Activated CD8-positive, alpha-beta memory T cell treated with anti-CD3 and anti-CD28 coated beads, Interleukin-2, amount 50 U/mL, for 24 hours (primary cell): ENCODE data around the gene AGBL1.

Experiments
- DNase-seq: peaks from one replicate; pipeline ENCODE4 v3.0.0-alpha.2; 2020; ENCODE audit errors: extremely low read depth

Gene AGBL1

DNA sequence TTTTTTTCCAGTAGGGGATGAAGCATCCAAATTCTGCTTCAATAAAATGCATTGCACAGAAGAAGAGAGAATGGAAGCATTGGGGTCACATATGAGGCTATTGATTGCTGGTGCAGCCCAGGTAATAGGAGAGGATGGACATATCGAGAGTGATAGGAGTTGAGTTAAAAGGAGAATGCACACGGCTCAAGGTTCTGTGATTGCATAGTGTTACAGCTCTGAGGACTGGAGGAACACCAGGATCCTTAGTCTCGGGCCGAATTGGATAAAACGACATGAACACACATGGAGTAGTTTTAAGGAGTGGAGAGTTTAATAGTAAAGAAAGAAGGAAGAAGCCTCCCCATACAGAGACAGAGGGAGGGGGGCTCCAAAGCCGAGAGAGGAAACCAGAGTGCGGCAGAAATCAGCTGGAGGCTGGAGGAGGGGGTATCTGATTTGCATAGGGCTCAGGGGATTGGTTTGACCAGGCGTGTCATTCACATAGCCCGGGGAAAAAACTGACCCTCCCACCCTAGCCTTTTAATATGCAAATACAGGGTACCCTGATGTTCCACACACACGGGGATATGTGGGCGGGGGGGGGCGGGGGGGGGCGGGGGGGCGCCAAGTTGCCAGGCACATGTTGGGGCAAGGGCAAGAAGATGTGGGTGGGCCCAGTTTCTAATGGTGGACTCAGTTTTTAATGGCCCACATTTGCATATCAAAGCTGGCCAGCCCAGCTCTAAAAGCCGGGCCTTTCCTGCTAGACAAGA lies 156.9 kb downstream of the AGBL1 start:
- no peak for DNase-seq

DNA sequence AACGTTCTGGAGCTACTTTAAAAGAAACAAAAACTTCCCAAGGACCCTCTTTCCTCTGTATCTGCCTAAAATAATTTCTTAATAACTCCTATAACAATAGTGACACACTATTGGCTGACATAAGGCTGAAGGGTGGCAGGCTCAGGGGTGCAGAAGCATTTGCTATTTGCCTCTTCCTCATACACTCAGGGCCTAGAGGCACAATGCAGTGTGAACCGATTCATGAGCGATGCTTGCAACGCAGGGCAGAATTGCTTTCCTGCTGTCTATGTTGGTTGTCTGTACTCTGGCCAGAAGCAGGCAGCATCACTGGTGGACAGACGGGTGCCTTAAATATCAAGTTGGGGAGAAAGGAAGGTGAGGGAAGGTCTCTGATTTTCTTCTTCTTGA lies 157.4 kb downstream of the AGBL1 start:
- DNase-seq = no peak

GRCh38 chr15:86247249-86247955 lies 167.7 kb downstream of the AGBL1 start:
- no peak for DNase-seq

DNA sequence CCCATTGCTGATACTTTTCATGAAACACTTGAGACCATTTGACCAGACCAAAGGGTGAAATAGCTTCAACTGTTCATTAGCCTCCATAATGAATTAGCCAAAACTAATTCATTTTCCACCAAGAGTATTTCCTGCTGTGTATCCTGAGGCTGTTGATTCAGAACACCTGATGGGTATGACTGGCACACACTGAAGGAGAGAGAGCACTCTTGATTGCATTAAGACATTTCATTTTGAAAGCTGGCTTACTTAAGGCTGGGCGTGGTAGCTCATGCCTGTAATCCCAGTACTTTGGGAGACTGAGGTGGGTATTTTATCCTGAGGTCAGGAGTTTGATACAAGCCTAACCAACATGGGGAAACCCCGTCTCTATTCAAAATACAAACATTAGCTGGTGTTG lies 175.6 kb downstream of the AGBL1 start:
- no peak for DNase-seq

- DNase-seq = no peak
Measured at GRCh38 chr15:86256628-86257027, 177.0 kb downstream of the AGBL1 start.

DNA sequence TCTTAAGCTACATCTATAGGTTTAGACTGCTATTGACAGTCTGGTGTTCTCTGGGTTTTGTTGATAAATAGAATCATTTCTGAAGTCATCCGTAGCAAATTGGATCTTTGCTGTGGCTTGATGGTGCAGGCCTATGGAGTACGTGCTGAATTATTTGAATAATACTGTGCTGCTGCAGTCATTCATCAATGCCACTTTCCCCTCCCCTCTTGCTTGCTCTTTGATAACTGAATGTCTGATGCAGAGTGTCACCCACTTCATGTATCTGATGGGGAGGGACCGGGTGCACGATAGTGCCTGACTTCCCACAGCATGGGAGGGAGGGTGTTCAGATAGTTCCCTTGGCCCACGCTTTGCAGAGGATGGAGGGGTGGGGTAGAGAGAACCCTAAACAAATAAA lies 179.9 kb downstream of the AGBL1 start:
- no peak for DNase-seq

DNA sequence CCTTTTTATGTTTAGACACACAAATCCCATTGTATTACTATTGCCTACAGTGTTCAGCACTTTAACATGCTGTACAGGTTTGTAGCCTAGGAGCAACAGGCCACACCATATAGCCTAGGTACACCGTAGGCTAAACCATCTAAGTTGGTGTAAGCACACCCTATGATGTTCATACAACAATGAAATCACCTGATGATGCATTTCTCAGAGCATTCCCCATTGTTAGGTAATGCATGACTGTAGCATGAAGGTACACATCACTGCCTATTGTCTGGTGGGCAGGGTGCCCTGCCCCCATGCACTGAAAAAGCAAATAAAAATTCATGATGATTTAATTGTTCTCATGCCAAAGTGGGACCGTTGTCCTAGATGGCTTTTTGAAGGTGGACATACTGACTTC lies 183.6 kb downstream of the AGBL1 start:
- no peak for DNase-seq

DNA sequence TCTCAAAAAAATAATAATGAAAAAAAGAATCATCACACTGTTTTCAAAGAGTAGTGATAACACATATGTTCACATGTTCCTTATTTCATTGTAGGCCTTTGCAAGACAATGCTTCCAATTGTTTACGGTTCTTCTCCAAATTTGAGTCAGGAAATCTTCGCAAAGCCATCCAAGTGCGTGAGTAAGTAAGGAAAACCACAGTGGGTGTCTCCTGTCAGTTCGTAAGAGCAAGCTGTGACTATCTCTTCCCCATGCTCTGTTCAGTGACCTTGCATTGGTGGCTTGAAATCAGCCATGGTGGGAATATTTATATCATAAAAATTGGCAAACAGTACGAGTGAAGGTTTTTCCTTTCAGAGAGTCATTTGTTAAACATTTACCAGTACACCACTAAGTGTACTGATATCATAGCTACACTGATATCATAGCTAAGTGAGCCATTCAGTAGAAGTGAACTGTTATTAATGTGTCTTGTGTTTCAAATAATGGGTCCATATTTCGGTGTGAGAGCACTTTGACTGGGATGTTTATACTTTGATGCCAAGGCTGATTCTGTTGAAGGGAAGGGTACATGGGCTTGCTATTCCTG lies 187.3 kb downstream of the AGBL1 start:
- DNase-seq = no peak

GRCh38 chr15:86267892-86268291 lies 188.2 kb downstream of the AGBL1 start:
- DNase-seq = no peak

DNA sequence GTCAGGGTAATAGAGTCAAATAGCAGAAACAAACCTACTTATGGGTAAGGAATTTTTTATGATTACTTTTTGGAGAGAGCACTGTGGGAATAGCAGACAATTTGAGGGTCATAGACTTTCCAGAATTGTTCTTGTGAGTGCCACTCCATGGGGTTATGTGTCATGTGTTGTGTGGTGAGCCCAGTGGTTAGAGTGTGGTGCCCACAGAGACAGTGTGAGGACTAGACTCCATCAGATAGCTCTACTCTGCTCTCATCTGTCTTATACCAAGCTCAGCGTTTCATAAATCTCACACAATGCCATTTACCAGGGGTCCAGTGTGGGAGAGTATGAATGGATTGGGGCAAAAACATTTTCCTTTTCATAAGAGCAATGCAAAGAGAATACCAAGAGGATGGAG lies 188.9 kb downstream of the AGBL1 start:
- DNase-seq = no peak

DNA sequence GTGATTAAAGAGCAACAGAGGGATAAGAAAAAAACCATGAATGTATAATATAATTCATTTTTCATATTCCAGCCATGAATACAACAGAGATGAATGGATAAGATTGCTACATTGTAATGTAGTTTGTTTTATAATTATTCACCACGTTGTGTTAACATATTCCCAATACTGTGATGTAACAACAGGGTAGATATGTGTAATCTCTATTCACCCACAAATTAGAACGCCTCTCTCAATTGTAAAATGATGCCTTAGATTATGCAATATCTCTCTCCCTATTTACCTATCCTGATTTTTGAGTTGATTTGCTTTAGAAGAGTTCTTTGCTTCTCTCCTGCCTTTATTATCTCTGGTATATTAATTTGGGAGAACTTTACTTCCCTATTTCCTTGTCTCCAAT lies 193.6 kb downstream of the AGBL1 start:
- no peak for DNase-seq

DNA sequence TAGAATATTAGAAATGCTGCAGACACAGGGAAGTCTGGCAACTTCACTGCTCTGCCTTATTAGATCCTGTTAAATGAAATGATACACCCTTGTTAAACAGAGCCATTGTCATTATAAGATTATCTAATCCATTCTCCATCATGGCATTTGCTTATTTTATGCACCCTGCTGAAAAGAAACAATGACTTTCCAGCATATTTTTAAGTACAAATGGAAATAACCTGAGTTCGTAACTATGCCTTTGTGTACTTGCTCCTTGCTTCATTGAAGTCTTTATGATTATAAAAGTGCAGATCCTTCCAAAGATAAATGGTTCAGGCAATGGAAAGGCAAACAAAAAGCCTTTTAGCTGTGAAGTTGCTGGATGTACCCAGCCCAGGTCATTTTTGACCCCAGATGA lies 195.7 kb downstream of the AGBL1 start:
- DNase-seq = no peak

DNA sequence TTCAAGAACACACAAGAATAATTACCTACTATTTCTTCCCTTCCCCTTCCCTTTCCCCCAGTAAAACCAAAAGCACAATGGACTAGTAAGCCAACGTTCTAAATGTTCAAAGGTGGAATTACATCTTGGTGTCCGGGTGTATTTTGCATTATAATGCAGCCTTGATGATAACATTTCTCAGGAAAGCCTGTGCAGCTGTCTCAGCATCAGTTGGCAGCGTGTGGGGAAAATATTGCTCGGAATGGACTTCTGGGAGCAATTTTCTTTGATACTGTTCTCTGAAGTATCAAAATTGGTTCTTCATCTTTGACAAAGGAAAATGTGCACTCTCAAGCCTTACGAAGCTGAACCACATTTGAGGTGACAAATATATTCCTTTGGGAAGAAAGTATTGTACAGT lies 198.9 kb downstream of the AGBL1 start:
- DNase-seq = no peak

DNA sequence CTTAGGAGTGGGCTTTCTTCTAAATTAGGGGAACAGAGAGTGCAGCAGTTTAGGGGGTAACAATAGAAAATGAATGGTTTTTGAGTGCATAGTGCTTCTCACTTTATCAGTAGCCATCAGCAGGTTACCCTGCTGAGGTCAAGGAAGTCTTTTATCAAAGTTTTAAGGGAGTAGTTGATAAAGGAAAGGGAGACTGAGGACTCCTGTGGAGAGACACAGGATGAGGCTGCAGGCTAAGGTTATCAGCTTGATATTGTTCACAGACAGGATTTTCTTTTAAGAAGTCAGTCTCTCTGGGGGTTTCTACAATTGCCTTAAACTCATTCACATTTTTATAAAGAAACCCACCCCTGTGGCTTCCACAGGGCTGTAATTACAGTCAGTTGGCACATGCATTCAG lies 205.0 kb downstream of the AGBL1 start:
- no peak for DNase-seq

- no peak for DNase-seq
Measured at GRCh38 chr15:86295511-86295910, 215.8 kb downstream of the AGBL1 start.

- DNase-seq = no peak
Measured at GRCh38 chr15:86296769-86297168, 217.1 kb downstream of the AGBL1 start.

- DNase-seq = no peak
Measured at GRCh38 chr15:86300390-86301125, 220.9 kb downstream of the AGBL1 start.

- no peak for DNase-seq
Measured at GRCh38 chr15:86311568-86312280, 232.1 kb downstream of the AGBL1 start.

- DNase-seq = no peak
Measured at GRCh38 chr15:86312486-86312885, 232.8 kb downstream of the AGBL1 start.

DNA sequence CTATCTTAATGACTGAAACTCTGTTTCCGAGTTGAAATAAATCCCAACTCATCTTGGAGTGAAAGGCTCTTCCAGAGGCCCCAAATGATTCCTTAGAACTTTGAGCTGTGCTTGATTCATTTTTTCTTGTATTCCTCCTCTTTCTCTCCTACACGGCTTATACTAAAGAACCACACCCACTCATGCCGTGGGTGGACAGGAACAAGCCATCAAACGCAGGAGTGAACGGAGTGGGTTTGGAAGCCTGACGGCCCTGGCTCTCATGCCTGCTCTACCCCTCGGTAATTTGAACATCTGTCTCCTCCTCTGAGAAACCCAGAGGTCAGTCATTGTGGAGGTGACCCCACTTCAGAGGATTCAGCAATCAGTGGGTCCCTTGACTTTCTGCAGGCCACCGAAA lies 236.5 kb downstream of the AGBL1 start:
- no peak for DNase-seq

DNA sequence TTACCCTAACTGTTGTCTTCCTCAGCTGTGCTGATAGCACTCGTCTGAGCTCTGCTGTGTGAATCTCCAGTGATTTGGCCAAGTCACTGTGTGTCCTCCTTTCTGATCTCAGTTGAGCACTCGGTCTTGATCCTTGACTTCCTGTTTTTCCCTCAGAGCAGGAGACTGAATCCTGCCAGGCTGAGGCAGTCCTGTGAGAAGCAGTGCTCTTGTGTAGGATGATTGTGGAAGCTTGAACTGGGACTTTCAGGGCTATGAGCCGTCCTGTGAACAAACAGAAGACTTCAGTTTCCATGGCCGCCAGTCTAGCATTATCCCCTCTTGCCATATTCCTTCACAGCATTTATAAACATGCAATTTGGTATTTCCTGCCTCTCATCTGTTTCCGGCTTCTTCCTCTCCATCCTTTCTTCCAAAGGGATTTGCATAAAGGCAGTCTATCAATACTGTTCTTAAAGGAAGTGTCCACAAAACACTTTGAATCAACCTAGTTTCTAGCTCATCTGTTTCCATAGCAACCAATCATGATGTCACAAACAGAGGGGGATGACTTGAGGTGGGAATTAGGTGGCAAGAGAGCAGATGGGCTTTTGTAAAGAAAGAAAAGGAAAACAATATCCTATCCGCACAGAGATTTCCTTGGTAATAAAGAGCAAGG lies 237.2 kb downstream of the AGBL1 start:
- DNase-seq = no peak
